GM13977 (cell line): ENCODE measurements around the gene ECPAS.
"Not testable (repeated sequence)": the region's sequence is repeated elsewhere in the genome, so short reads cannot be mapped to it uniquely, and the experiment has no call there.

ENCODE experiments used
- DNase-seq: peaks from one replicate; pipeline ENCODE4 v3.0.0; 2012; ENCODE audit warnings: low spot score
- CTCF ChIP-seq: IDR thresholded peaks from 2 replicates; pipeline ENCODE4 v1.5.1; 2012; ENCODE audit warnings: mild to moderate bottlenecking, control low read depth; ENCODE audit not compliant: insufficient read depth; ENCODE audit errors: extremely low read depth, missing control alignments
- in situ Hi-C: fragments of 300-500 bp; cut with MboI; formaldehyde crosslinking; loops from one replicate; pipeline ENCODE4 v1.12.0; 2022; ENCODE audit warnings: low sequenced_read_pairs, low pct_unique_long_range_greater_than_20kb, mixed read lengths, inconsistent platforms; ENCODE audit not compliant: unreplicated experiment

ECPAS gene

GRCh38 chr9:111407813-111408212, 76.4 kb downstream of the ECPAS start:
- DNase-seq: no peak
- no peak for TF ChIP-seq CTCF
- in situ Hi-C loops: no loop called here

GRCh38 chr9:111405701-111406100, 78.5 kb downstream of the ECPAS start:
- no peak for DNase-seq
- in situ Hi-C loops: no loop called here

GRCh38 chr9:111401486-111401885, 82.7 kb downstream of the ECPAS start:
- in situ Hi-C loops, DNase-seq: not testable (repeated sequence)

More at GRCh38 chr9:111405701-111406100, 78.5 kb downstream of the ECPAS start:
- no peak for TF ChIP-seq CTCF

GRCh38 chr9:111400564-111400898, 83.7 kb downstream of the ECPAS start:
- in situ Hi-C loops: no loop called here
- TF ChIP-seq CTCF: no peak
- DNase-seq: no peak

GRCh38 chr9:111399772-111400563, 84.2 kb downstream of the ECPAS start:
- peak; percentile 6 for DNase-seq
- TF ChIP-seq CTCF: peak; percentile 43
- in situ Hi-C loops: no loop called here

GRCh38 chr9:111399211-111399739, 84.9 kb downstream of the ECPAS start:
- in situ Hi-C loops: no loop called here
- no peak for DNase-seq
- no peak for TF ChIP-seq CTCF

- no peak for DNase-seq
- TF ChIP-seq CTCF: no peak
- in situ Hi-C loops: no loop called here
Measured at GRCh38 chr9:111393971-111394370, 90.2 kb downstream of the ECPAS start.
